Lower lobe of right lung (tissue), 2 donors: Measurements from ENCODE around the gene SEPTIN10. TPM values are rescaled to one million over a fixed set of nuclear protein-coding genes. Genes with fewer than 3 reads are reported as not detected.
"Not testable (repeated sequence)": the region's sequence is repeated elsewhere in the genome, so short reads cannot be mapped to it uniquely, and the experiment has no call there.

Source experiments
- ATAC-seq, 2 donors: fragments of 200-7000 bp; cut with Tn5 transposase; one replicate each; pipeline ENCODE4 v1.9.1; 2020 to 2022; ENCODE audit warnings: mild to moderate bottlenecking in 2 of 2, moderate library complexity in 2 of 2
- DNase-seq: peaks from one replicate; pipeline ENCODE4 v3.0.0-alpha.2; 2020
- H3K27ac ChIP-seq: fragments of 200-600 bp; one replicate; pipeline ENCODE4 v1.8.0; 2022
- H3K27me3 ChIP-seq: fragments of 200-600 bp; one replicate; pipeline ENCODE4 v1.8.0; 2022; ENCODE audit warnings: low read depth
- H3K36me3 ChIP-seq: fragments of 200-600 bp; one replicate; pipeline ENCODE4 v1.8.0; 2022; ENCODE audit warnings: mild to moderate bottlenecking
- H3K4me1 ChIP-seq: fragments of 200-600 bp; one replicate; pipeline ENCODE4 v1.8.0; 2022
- H3K4me3 ChIP-seq: fragments of 200-600 bp; one replicate; pipeline ENCODE4 v1.8.0; 2022; ENCODE audit warnings: mild to moderate bottlenecking
- H3K9me3 ChIP-seq: fragments of 200-600 bp; one replicate; pipeline ENCODE4 v1.8.0; 2022
- intact Hi-C: fragments of 100-400 bp; cut with DNase I; formaldehyde crosslinking; loops from one replicate; pipeline ENCODE4 v1.11.0; 2022
- total RNA-seq: library from RNA; stranded (reverse); fragmentation: NEBNext Ultra II Directional; extraction: Animal tissue kit (Norgen Biotek cat#: 25700); gene quantifications from one replicate; pipeline ENCODE4 v1.2.1, GENCODE V29; 2021
- TF ChIP-seq, protein P1 (sequence below): fragments of 200-600 bp; IDR thresholded peaks from one replicate; pipeline ENCODE4 v1.8.0; 2022; ENCODE audit warnings: antibody characterized with exemption, mild to moderate bottlenecking
- donor health status: DM: no; HTN: yes; CAD: no; lungs with severe emphysema.

SEPTIN10 gene
- total RNA-seq, 1 donor from 2014 or later: 86.9 TPM

GRCh38 chr2:109645412-109646184 is 31.8 kb upstream of the SEPTIN10 start:
- peaks cover 16% of the 10 kb centered on the region for H3K4me1 ChIP-seq
- intact Hi-C loops: no loop called here
- TF ChIP-seq, protein P1, sequence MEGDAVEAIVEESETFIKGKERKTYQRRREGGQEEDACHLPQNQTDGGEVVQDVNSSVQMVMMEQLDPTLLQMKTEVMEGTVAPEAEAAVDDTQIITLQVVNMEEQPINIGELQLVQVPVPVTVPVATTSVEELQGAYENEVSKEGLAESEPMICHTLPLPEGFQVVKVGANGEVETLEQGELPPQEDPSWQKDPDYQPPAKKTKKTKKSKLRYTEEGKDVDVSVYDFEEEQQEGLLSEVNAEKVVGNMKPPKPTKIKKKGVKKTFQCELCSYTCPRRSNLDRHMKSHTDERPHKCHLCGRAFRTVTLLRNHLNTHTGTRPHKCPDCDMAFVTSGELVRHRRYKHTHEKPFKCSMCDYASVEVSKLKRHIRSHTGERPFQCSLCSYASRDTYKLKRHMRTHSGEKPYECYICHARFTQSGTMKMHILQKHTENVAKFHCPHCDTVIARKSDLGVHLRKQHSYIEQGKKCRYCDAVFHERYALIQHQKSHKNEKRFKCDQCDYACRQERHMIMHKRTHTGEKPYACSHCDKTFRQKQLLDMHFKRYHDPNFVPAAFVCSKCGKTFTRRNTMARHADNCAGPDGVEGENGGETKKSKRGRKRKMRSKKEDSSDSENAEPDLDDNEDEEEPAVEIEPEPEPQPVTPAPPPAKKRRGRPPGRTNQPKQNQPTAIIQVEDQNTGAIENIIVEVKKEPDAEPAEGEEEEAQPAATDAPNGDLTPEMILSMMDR: no peak
- no peak overlapping the region for H3K4me3 ChIP-seq
- no peak for ATAC-seq
- H3K9me3 ChIP-seq: no peaks in the 10 kb centered on the region
- no peaks in the 10 kb centered on the region for H3K27me3 ChIP-seq
- peak overlapping the region; percentile 59 for H3K27ac ChIP-seq
- DNase-seq: no peak
- H3K36me3 ChIP-seq: no peaks in the 10 kb centered on the region

DNA sequence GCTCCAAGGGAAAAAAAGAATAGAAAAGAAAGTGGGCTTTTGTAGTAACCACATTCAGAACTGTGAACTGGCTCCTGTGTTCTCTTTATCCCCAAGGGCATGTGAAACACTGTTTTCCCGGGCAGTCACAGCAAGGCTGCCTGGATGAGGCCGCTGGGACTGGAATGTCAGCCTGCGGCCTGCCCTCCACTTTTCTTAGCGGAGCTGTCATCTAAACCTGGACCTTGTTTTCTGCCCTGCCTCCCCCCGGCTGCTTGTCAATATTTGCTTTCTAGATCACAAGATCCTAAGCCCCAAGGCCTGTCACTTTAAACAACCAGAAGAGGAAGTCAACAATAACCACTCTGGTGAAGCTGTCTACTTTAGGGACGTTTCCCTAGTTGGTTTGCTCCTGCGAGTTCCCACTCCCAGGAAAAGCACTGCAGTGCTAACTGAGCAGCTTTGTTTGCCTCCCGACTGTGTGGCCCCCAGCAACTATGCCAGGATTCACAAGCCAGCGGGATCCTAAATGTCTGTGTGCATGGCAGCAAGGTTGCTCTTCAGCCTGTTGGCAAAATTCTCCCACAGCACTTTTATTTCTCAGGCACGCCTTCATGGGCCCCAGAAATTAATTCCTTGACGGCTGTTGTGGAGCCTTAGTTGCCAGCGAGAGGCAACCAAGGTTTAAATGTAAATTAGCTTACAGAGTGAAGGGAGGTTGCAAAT is 31.0 kb upstream of the SEPTIN10 start:
- Histone ChIP-seq H3K36me3 (no peaks in the 10 kb centered on the region), H3K4me3 (no peak overlapping the region), H3K27ac (peak overlapping the region; percentile 59), H3K27me3 (no peaks in the 10 kb centered on the region), H3K4me1 (peaks cover 16% of the 10 kb centered on the region), H3K9me3 (no peaks in the 10 kb centered on the region)
- intact Hi-C loops: no loop called here
- DNase-seq (peak; percentile 60), ATAC-seq (peak; percentile 73 to 78)
- TF ChIP-seq, protein P1: no peak

GRCh38 chr2:109640000-109640399 is 26.2 kb upstream of the SEPTIN10 start:
- ATAC-seq, intact Hi-C loops, H3K9me3 ChIP-seq, H3K27ac ChIP-seq, H3K27me3 ChIP-seq, H3K36me3 ChIP-seq, H3K4me3 ChIP-seq, DNase-seq: not testable (repeated sequence)
- peaks cover 37% of the 10 kb centered on the region for H3K4me1 ChIP-seq

DNA sequence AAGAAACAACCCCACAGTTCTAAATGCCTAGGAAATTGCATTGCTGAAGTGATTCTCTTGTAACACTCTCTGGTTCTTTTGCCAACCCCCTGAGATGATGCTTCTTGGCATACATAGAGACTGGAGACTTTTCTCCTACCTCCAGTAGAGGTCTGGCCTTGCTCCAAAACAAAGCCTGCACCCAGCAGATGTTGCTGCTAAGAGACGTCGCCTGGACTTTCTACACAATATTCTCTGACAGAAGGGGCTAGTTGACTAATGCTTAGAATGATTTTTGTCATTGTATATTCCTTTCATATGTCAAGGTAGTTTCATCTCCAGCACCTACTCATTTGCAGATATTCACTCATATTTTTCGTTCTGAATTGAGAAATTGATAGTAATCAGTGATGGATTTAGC is 25.0 kb upstream of the SEPTIN10 start:
- peaks cover 27% of the 10 kb centered on the region for H3K4me1 ChIP-seq
- ATAC-seq (no peak), DNase-seq (no peak)
- no peaks in the 10 kb centered on the region for H3K9me3 ChIP-seq
- no peak overlapping the region for H3K4me3 ChIP-seq
- TF ChIP-seq, protein P1: no peak
- H3K36me3 ChIP-seq: no peaks in the 10 kb centered on the region
- intact Hi-C loops: no loop called here
- H3K27me3 ChIP-seq: no peaks in the 10 kb centered on the region
- H3K27ac ChIP-seq: no peak overlapping the region

- TF ChIP-seq, protein P1: no peak
- intact Hi-C loops: no loop called here
- peaks cover 27% of the 10 kb centered on the region for H3K4me1 ChIP-seq
- no peaks in the 10 kb centered on the region for H3K9me3 ChIP-seq
- DNase-seq (no peak), ATAC-seq (peak; percentile 61 to 76)
- H3K27ac ChIP-seq: peak overlapping the region; percentile 63
- H3K27me3 ChIP-seq: no peaks in the 10 kb centered on the region
- no peak overlapping the region for H3K4me3 ChIP-seq
- no peaks in the 10 kb centered on the region for H3K36me3 ChIP-seq
Observed at GRCh38 chr2:109637749-109638570, 24.2 kb upstream of the SEPTIN10 start.
